K562 (cell line): ENCODE results near the gene YARS1.

Experiments
- CTBP1 ChIP-seq: fragments of 450-650 bp; IDR thresholded peaks from 2 replicates; pipeline ENCODE4 v1.6.1; 2016; ENCODE audit warnings: borderline replicate concordance
- ELF4 ChIP-seq: fragments of 450-650 bp; formaldehyde crosslinking; IDR thresholded peaks from 2 replicates; pipeline ENCODE4 v1.4.0; 2022; ENCODE audit warnings: missing genetic modification characterization
- FUS ChIP-seq: fragments of 200-400 bp; formaldehyde crosslinking; optimal IDR thresholded peaks from 2 replicates; pipeline ENCODE3; 2017; ENCODE audit warnings: low read depth, low read length
- JUND ChIP-seq, 2 experiments: IDR thresholded peaks; 2 replicates in 1 of 2; 3 replicates in 1 of 2; pipeline ENCODE4 v1.6.1; 2011; ENCODE audit warnings: borderline replicate concordance in 2 of 2, low read depth in 2 of 2, low read length in 2 of 2, improper control_type of control experiment in 1 of 2, missing biosample characterization in 1 of 2, missing genetic modification characterization in 1 of 2, missing genetic modification reagents in 1 of 2
- MTA3 ChIP-seq: fragments of 450-650 bp; formaldehyde crosslinking; IDR thresholded peaks from 2 replicates; pipeline ENCODE4 v1.6.1; 2017; ENCODE audit warnings: mild to moderate bottlenecking, borderline replicate concordance
- MYC ChIP-seq, 2 experiments: fragments of 250-450 bp in 1 of 2; sonication (Bioruptor Pico) in 1 of 2; IDR thresholded peaks; 2 replicates each; pipeline versions ENCODE4 v1.5.1 to v1.6.1; 2012 to 2021; ENCODE audit warnings: low read depth in 2 of 2, borderline replicate concordance in 1 of 2, improper control_type of control experiment in 1 of 2, low read length in 1 of 2, mild to moderate bottlenecking in 1 of 2, moderate library complexity in 1 of 2
- NR2C2 ChIP-seq, 2 experiments: fragments of 200-800 bp in 1 of 2; sonication (Bioruptor generic) in 1 of 2; sonication (generic) in 1 of 2; formaldehyde crosslinking in 1 of 2; IDR thresholded peaks; 2 replicates each; pipeline versions ENCODE4 v1.6.1 to v1.8.0; 2016 to 2022; ENCODE audit warnings: mild to moderate bottlenecking in 1 of 2, missing compliant biosample characterization in 1 of 2, missing genetic modification characterization in 1 of 2, missing genetic modification reagents in 1 of 2
- TCF7L2 ChIP-seq: fragments of 150-350 bp; IDR thresholded peaks from 2 replicates; pipeline ENCODE4 v1.6.1; 2016; ENCODE audit warnings: low read depth, mild to moderate bottlenecking, low read length, moderate library complexity
- ZFP1 ChIP-seq: fragments of 450-650 bp; formaldehyde crosslinking; IDR thresholded peaks from 2 replicates; pipeline ENCODE4 v1.4.0; 2020; ENCODE audit warnings: mild to moderate bottlenecking, mixed read lengths
- ZNF24 ChIP-seq: fragments of 450-650 bp; IDR thresholded peaks from 2 replicates; pipeline ENCODE4 v1.6.1; 2016
- TF ChIP-seq, protein P1 (sequence below), 2 experiments: fragments of 450-650 bp; formaldehyde crosslinking in 1 of 2; IDR thresholded peaks; 2 replicates each; pipeline versions ENCODE4 v1.4.0 to v1.6.1; 2014 to 2020; ENCODE audit warnings: mild to moderate bottlenecking in 2 of 2, borderline replicate concordance in 1 of 2, low read depth in 1 of 2
- TF ChIP-seq, protein P2 (sequence below): fragments of 250-450 bp; sonication (Bioruptor Pico); IDR thresholded peaks from 2 replicates; pipeline ENCODE4 v1.4.0; 2020; ENCODE audit warnings: mild to moderate bottlenecking, moderate library complexity
- TF ChIP-seq, protein P3 (sequence below), 3 experiments: IDR thresholded peaks in 2 of 3; conservative IDR thresholded peaks in 1 of 3; 2 replicates each; pipeline ENCODE4 v1.5.1; 2011 to 2012; ENCODE audit warnings: low read length in 3 of 3, mild to moderate bottlenecking in 3 of 3, control low read depth in 2 of 3, improper control_type of control experiment in 1 of 3, inconsistent platforms in 1 of 3, low read depth in 1 of 3, mixed read lengths in 1 of 3, moderate library complexity in 1 of 3; ENCODE audit not compliant: insufficient read depth in 2 of 3
- TF ChIP-seq, protein P4 (sequence below), 3 experiments: fragments of 200-800 bp in 1 of 3; fragments of 250-450 bp in 1 of 3; fragments of 450-650 bp in 1 of 3; sonication (Bioruptor Pico) in 1 of 3; sonication (Bioruptor generic) in 1 of 3; formaldehyde crosslinking in 1 of 3; IDR thresholded peaks; 2 replicates each; pipeline versions ENCODE4 v1.6.1 to v1.8.0; 2016 to 2022; ENCODE audit warnings: mild to moderate bottlenecking in 2 of 3, missing genetic modification characterization in 2 of 3, missing compliant biosample characterization in 1 of 3, moderate library complexity in 1 of 3

DNA sequence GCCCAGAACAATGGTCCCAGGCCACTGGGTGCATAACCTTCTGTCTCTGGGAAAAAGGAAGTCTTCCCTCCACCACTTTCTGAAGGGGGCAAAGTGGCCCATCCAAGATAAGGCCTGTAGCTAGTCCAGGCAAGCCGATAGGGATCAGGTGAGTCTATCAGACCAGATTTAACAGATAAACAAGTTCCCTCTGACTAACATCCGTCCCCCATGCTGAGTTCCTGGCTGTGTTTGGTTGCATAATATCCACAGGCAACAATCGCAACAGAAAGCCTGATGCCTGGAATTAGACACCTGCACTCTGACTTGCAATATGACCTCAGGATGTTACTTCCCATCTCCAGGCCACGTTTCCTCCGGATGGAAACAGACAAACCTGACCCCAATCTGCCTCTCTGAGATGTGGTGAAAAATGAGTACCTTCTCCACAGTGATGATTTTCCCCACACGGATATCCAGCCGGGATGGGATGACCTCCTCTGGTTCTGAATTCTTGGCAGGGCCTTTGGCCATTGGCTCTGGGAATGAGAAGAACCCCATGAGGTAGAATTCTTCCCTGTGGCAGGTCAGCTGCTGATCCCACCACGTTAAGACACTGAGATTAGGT is 36.4 kb downstream of the YARS1 start:
- TF ChIP-seq JUND (IDR thresholded peaks at IDR 0.05; ENCODE audit: borderline replicate concordance, low read depth, low read length) = no peak
- TF ChIP-seq JUND (tag; IDR thresholded peaks at IDR 0.05; ENCODE audit: borderline replicate concordance, low read depth, low read length) = no peak
- no peak for TF ChIP-seq ZFP1 (CRISPR knock-in tag)
- no peak for TF ChIP-seq FUS
- no peak for TF ChIP-seq TCF7L2
- TF ChIP-seq CTBP1 = no peak
- TF ChIP-seq MTA3 = no peak
- TF ChIP-seq NR2C2 (CRISPR knock-in tag; IDR thresholded peaks at IDR 0.05) = no peak
- no peak for TF ChIP-seq NR2C2 (tag; IDR thresholded peaks at IDR 0.05)
- TF ChIP-seq, protein P1, sequence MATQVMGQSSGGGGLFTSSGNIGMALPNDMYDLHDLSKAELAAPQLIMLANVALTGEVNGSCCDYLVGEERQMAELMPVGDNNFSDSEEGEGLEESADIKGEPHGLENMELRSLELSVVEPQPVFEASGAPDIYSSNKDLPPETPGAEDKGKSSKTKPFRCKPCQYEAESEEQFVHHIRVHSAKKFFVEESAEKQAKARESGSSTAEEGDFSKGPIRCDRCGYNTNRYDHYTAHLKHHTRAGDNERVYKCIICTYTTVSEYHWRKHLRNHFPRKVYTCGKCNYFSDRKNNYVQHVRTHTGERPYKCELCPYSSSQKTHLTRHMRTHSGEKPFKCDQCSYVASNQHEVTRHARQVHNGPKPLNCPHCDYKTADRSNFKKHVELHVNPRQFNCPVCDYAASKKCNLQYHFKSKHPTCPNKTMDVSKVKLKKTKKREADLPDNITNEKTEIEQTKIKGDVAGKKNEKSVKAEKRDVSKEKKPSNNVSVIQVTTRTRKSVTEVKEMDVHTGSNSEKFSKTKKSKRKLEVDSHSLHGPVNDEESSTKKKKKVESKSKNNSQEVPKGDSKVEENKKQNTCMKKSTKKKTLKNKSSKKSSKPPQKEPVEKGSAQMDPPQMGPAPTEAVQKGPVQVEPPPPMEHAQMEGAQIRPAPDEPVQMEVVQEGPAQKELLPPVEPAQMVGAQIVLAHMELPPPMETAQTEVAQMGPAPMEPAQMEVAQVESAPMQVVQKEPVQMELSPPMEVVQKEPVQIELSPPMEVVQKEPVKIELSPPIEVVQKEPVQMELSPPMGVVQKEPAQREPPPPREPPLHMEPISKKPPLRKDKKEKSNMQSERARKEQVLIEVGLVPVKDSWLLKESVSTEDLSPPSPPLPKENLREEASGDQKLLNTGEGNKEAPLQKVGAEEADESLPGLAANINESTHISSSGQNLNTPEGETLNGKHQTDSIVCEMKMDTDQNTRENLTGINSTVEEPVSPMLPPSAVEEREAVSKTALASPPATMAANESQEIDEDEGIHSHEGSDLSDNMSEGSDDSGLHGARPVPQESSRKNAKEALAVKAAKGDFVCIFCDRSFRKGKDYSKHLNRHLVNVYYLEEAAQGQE (IDR thresholded peaks at IDR 0.05; ENCODE audit: borderline replicate concordance) = no peak
- TF ChIP-seq, protein P1 (CRISPR knock-in tag; IDR thresholded peaks at IDR 0.05; ENCODE audit: low read depth) = no peak
- TF ChIP-seq, protein P2, sequence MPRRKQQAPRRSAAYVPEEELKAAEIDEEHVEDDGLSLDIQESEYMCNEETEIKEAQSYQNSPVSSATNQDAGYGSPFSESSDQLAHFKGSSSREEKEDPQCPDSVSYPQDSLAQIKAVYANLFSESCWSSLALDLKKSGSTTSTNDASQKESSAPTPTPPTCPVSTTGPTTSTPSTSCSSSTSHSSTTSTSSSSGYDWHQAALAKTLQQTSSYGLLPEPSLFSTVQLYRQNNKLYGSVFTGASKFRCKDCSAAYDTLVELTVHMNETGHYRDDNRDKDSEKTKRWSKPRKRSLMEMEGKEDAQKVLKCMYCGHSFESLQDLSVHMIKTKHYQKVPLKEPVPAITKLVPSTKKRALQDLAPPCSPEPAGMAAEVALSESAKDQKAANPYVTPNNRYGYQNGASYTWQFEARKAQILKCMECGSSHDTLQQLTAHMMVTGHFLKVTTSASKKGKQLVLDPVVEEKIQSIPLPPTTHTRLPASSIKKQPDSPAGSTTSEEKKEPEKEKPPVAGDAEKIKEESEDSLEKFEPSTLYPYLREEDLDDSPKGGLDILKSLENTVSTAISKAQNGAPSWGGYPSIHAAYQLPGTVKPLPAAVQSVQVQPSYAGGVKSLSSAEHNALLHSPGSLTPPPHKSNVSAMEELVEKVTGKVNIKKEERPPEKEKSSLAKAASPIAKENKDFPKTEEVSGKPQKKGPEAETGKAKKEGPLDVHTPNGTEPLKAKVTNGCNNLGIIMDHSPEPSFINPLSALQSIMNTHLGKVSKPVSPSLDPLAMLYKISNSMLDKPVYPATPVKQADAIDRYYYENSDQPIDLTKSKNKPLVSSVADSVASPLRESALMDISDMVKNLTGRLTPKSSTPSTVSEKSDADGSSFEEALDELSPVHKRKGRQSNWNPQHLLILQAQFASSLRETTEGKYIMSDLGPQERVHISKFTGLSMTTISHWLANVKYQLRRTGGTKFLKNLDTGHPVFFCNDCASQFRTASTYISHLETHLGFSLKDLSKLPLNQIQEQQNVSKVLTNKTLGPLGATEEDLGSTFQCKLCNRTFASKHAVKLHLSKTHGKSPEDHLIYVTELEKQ (CRISPR knock-in tag) = no peak
- TF ChIP-seq, protein P3, sequence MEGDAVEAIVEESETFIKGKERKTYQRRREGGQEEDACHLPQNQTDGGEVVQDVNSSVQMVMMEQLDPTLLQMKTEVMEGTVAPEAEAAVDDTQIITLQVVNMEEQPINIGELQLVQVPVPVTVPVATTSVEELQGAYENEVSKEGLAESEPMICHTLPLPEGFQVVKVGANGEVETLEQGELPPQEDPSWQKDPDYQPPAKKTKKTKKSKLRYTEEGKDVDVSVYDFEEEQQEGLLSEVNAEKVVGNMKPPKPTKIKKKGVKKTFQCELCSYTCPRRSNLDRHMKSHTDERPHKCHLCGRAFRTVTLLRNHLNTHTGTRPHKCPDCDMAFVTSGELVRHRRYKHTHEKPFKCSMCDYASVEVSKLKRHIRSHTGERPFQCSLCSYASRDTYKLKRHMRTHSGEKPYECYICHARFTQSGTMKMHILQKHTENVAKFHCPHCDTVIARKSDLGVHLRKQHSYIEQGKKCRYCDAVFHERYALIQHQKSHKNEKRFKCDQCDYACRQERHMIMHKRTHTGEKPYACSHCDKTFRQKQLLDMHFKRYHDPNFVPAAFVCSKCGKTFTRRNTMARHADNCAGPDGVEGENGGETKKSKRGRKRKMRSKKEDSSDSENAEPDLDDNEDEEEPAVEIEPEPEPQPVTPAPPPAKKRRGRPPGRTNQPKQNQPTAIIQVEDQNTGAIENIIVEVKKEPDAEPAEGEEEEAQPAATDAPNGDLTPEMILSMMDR (IDR thresholded peaks at IDR 0.05 in 2 of 3, conservative IDR thresholded peaks at IDR 0.05 in 1 of 3; ENCODE audit: insufficient read depth in 2 of 3, low read depth in 1 of 3, low read length in 3 of 3) = no peak
- TF ChIP-seq, protein P4, sequence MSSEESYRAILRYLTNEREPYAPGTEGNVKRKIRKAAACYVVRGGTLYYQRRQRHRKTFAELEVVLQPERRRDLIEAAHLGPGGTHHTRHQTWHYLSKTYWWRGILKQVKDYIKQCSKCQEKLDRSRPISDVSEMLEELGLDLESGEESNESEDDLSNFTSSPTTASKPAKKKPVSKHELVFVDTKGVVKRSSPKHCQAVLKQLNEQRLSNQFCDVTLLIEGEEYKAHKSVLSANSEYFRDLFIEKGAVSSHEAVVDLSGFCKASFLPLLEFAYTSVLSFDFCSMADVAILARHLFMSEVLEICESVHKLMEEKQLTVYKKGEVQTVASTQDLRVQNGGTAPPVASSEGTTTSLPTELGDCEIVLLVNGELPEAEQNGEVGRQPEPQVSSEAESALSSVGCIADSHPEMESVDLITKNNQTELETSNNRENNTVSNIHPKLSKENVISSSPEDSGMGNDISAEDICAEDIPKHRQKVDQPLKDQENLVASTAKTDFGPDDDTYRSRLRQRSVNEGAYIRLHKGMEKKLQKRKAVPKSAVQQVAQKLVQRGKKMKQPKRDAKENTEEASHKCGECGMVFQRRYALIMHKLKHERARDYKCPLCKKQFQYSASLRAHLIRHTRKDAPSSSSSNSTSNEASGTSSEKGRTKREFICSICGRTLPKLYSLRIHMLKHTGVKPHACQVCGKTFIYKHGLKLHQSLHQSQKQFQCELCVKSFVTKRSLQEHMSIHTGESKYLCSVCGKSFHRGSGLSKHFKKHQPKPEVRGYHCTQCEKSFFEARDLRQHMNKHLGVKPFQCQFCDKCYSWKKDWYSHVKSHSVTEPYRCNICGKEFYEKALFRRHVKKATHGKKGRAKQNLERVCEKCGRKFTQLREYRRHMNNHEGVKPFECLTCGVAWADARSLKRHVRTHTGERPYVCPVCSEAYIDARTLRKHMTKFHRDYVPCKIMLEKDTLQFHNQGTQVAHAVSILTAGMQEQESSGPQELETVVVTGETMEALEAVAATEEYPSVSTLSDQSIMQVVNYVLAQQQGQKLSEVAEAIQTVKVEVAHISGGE (CRISPR knock-in tag; IDR thresholded peaks at IDR 0.05) = no peak
- TF ChIP-seq ELF4 = no peak
- no peak for TF ChIP-seq ZNF24
- TF ChIP-seq MYC (IDR thresholded peaks at IDR 0.05; ENCODE audit: low read depth, low read length) = no peak
- no peak for TF ChIP-seq MYC (CRISPR knock-in tag; IDR thresholded peaks at IDR 0.05; ENCODE audit: borderline replicate concordance, low read depth)
